ENCODE measurements around the gene LRRC8D.
A peak's percentile ranks its signal among the peaks of the same experiment; 100 is the strongest.

LRRC8D gene

GRCh38 chr1:89807983-89808382 lies 12.8 kb upstream of the LRRC8D start:
- no peak for DNase-seq

- DNase-seq = no peak
Observed at GRCh38 chr1:89808441-89809117, 12.3 kb upstream of the LRRC8D start.

GRCh38 chr1:89809556-89809955 lies 11.3 kb upstream of the LRRC8D start:
- no peak for DNase-seq

GRCh38 chr1:89810302-89810701 lies 10.5 kb upstream of the LRRC8D start:
- DNase-seq = peak in 1 of 2 donors; percentile 30

DNA sequence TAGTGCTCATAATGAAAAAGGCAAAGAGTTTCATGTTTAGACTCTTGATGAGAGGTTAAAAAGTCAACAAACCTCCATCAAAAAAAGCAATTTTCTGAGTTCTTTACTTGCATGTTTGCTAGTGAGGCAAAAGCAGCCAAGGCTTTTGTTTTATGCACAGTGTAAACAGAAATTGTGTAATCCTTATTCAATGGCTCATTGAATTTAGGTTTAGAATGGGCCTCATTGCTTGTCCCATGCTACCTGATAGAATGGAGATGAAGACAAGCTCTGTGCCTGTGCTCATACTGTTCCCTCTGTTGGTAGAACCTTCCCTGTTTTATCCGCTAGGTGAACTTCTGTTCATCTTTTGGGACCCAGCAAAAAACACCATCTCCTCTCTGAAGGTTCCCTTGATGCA lies 10.0 kb upstream of the LRRC8D start:
- no peak for DNase-seq

- peak; percentile 63 to 84 for DNase-seq
Observed at GRCh38 chr1:89812992-89813391, 7.8 kb upstream of the LRRC8D start.

DNA sequence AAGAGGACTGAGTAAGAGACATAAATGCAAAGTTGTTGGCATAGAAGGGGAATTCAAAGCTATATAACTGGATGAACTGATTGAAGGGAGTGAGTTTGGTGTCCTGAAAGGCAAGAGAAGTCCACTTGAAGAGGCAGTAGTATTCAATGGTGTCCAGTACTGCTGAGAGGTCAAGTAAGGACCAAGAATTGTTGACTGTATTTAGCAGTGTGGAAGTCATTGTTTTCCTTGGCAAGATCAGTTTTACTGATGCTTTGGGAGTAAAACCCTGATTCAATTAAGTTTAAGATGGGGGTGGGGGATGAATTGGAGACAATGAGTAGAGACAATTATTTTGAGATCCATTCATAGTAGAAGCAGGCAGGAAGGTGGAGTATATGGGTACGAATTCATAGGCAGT lies 5.8 kb upstream of the LRRC8D start:
- no peak for DNase-seq

- DNase-seq = peak; percentile 86 to 96
Observed at GRCh38 chr1:89815611-89816010, 5.2 kb upstream of the LRRC8D start.

GRCh38 chr1:89816366-89816765 lies 4.5 kb upstream of the LRRC8D start:
- peak in 1 of 2 donors; percentile 55 for DNase-seq

DNA sequence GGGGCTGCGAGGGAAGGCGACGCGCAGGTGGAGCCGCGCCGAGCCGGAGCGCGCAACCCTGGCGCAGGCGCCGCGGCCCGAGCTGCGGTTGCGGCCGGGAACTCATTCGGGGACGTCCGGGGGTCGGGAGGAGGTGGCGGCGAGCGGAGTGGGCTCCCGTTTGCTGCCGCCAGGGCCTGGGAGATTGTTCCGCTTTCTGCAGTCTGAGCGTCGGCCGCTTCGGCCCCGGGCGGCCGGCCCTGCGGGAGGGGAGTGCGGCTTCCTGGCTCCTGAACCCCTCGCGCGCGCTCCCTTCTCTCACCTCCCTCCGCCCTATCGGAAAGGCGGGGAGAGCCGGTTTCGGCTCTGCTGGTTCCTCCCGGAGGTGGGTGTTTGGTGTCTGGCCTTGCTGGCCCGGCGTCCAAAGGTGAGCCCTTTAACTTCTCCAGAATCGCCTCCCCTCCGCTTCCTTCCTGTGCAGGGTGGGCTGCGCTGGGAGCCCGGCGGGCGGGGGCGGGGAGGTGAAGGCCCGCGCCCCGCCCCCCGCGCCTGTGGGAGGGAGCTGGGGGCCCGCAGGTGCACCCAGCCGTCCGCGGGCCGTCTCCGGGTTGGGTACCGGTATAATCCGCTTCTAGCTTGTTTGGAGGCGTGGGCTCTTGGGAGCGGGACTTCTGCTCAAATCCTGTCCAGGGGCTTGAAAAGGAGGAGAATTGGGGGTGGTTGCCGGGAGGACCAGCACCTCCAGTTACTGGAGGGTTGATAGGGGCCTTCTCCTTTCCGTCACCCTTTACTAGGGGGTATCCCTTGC lies 683 bp downstream of the LRRC8D start:
- DNase-seq = peak; percentile 67 to 75

GRCh38 chr1:89822109-89822962 lies 1.5 kb downstream of the LRRC8D start:
- no peak for DNase-seq

DNA sequence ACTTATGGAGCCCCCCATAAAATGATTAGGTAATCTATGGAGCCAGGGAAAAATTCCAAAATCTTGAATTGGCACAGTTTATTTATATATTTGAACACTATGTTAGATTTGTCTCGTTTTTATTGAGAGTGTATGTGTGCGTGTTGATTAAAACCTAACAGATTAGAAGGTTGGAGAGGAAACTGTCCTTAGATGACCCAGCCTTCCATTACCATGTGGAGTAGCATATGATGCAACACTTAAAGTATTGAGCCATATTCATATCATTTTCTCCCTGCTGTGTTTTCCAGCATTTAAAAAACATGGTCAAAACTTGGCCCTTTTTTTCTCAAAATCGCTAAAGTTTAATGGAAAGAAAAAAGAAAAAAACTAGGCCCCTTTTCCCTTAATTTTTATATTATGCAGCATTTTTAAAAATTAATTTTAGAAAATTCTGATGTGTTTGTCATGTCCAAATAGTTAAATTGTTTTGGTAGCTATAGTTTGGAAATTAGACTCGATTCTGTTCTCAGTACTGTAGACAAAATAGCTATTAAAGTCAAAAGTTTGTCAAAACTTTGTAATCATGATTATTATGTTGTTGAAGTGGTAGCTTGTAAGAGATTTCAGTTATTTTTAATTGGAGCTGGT lies 2.3 kb downstream of the LRRC8D start:
- DNase-seq = peak; percentile 64 to 81

DNA sequence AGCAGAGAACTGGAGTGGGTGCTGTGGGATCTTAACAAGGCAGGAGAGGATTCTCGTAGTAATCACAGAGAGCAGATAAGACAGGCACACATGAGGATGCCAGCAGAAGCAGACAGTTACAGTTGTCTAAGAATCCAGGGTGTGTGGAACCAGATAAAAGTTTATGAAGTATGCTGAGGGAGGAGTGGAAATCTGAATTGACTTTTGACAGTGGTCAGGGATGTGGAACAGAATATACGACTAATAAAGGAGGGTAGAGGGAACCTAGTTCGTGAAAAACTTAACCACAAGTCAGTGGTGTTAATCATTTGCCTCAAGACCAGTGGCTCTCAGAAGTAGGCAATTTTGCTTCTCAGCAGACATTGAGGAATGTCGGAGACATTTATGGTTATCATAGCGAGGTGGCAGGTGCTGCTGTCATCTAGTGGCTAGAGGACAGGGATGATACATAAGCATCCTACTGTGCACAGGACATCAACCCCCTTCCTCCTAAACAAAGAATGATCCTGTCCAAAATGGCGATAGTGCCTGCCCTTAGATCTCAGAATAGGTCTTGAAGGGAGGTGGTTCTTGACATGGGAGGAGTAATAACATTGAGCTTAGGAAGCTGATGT lies 3.0 kb downstream of the LRRC8D start:
- DNase-seq = no peak

- DNase-seq = no peak
Observed at GRCh38 chr1:89826594-89826993, 5.8 kb downstream of the LRRC8D start.

DNA sequence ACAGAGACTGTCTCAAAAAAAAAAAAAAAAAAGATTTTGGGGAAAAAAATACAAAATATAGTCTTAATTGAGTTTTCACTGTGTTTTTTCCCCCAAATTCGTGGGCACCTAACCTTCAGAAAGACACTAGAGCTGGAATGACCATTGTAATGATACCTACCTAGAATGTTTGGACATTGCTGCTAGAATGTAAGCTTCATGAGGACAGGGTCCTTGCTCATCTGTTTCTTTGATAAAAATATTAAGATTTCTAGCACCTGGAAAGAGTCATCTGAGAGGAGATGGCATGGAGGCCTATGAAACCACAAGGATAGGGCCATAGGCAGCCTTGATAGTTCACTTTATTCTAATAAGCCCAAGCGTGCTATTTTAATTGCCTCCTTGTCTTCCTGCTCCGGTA lies 6.5 kb downstream of the LRRC8D start:
- no peak for DNase-seq

DNA sequence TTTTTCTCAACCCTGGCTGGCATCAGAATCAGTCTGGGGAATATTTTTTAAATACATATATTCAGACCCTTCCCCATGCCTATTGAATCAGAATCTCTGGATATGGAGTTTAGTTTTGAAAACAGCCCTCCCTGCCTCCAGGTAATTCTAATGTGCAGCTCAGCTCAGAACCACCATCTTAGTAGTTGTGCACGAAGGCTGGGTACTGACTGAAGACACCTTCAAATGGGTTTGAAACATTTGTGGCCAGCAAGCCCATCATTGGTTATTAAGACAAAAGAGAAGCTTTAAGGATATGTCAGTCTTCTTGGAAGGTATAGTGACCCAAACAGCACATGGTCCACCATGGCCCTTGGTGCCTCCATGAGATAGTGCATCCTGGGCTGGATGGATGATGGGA lies 7.1 kb downstream of the LRRC8D start:
- no peak for DNase-seq

- DNase-seq = no peak
Observed at GRCh38 chr1:89829186-89829585, 8.4 kb downstream of the LRRC8D start.

DNA sequence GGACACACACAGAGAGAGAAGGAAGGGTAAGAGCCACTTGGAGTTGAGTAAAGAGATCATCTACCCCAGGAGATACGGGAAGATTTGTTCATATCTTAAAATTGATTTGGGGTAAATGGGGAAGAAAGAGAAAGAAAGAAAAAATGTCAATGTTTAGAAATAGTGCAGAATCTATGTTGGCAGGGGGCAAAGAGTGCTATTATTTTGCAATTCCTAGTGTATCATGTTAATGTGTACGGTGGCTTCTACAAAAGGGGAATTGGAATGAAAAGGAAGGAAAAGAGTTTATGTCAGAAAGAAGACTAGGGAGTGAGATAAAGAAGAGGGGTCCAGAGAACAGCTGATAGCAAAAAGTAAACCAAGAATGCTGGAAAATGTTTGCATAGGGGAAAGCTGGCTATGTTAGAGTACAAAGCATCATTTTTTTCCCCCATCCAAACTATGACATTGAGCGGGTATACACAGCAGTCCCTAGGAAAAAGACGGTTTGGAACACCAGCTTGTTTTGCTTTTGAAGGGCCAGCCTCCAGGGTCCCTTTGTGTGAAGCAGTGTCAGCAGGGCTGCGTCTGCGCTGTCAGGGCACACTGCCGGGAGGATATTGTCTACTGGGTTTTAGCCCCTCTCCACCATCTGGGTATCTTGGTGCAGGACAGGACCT lies 10.8 kb downstream of the LRRC8D start:
- DNase-seq = no peak

- DNase-seq = no peak
Observed at GRCh38 chr1:89832496-89833127, 11.8 kb downstream of the LRRC8D start.

GRCh38 chr1:89833183-89834082 lies 12.6 kb downstream of the LRRC8D start:
- DNase-seq = no peak
